Astrocyte of the cerebellum (primary cell): ENCODE data around the gene MYBBP1A.

Experiments
- DNase-seq: peaks from one replicate; pipeline ENCODE4 v3.0.0-alpha.2; 2011; ENCODE audit warnings: low read depth
- H3K4me3 ChIP-seq: 2 replicates; pipeline ENCODE4 v1.5.1; 2011; ENCODE audit warnings: mild to moderate bottlenecking, low read depth, low read length, moderate library complexity
- in situ Hi-C: cut with HindIII; loops from 2 replicates; pipeline ENCODE4 v1.10.0; 2017; ENCODE audit warnings: low sequenced_read_pairs
- TF ChIP-seq, protein P1 (sequence below): IDR thresholded peaks from 2 replicates; pipeline ENCODE4 v1.5.1; 2012; ENCODE audit warnings: low read length, low read depth, moderate library complexity, mild to moderate bottlenecking; ENCODE audit errors: missing control alignments

MYBBP1A gene

DNA sequence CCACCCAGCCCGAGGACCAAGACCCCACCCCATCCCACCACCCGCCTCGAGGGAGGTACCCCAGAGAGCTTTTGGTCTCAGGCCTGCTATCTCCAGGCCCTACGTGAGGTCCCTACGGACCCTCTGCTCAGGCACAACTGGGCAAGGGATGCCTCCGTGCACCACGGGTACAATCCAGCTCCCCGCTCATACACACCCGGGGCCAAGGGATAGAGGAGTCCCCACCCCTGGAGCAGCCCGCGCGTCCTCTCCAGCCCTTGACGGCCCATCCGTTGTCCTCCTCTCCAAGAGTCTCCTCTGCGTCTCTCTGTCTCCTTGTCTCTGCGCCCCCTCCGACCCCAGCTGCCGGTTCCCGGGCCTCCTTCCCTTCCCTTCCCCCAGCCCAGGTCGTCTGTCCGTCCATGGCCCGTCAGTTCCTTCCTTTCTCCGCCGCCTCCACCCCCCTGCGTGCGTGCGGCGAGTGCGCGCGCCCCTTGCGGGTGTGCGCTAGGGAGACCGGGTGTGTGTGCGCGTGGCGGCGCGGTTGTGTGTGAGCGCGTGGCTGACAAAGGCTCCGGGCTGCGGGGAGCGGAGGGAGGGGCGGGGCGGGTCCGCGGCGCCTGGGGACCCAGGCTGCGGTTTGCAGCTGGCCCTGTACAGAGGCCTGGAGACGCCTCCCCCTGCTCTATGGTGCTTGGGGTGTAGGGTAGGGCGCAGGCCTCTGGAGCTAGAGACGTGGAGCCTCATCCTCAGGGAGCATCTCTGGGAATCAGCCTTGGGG lies 55.6 kb downstream of the MYBBP1A start:
- DNase-seq, result no peak
- TF ChIP-seq, protein P1, sequence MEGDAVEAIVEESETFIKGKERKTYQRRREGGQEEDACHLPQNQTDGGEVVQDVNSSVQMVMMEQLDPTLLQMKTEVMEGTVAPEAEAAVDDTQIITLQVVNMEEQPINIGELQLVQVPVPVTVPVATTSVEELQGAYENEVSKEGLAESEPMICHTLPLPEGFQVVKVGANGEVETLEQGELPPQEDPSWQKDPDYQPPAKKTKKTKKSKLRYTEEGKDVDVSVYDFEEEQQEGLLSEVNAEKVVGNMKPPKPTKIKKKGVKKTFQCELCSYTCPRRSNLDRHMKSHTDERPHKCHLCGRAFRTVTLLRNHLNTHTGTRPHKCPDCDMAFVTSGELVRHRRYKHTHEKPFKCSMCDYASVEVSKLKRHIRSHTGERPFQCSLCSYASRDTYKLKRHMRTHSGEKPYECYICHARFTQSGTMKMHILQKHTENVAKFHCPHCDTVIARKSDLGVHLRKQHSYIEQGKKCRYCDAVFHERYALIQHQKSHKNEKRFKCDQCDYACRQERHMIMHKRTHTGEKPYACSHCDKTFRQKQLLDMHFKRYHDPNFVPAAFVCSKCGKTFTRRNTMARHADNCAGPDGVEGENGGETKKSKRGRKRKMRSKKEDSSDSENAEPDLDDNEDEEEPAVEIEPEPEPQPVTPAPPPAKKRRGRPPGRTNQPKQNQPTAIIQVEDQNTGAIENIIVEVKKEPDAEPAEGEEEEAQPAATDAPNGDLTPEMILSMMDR, result no peak
- H3K4me3 ChIP-seq, result no peak overlapping the region
- in situ Hi-C loops, result no loop called here

DNA sequence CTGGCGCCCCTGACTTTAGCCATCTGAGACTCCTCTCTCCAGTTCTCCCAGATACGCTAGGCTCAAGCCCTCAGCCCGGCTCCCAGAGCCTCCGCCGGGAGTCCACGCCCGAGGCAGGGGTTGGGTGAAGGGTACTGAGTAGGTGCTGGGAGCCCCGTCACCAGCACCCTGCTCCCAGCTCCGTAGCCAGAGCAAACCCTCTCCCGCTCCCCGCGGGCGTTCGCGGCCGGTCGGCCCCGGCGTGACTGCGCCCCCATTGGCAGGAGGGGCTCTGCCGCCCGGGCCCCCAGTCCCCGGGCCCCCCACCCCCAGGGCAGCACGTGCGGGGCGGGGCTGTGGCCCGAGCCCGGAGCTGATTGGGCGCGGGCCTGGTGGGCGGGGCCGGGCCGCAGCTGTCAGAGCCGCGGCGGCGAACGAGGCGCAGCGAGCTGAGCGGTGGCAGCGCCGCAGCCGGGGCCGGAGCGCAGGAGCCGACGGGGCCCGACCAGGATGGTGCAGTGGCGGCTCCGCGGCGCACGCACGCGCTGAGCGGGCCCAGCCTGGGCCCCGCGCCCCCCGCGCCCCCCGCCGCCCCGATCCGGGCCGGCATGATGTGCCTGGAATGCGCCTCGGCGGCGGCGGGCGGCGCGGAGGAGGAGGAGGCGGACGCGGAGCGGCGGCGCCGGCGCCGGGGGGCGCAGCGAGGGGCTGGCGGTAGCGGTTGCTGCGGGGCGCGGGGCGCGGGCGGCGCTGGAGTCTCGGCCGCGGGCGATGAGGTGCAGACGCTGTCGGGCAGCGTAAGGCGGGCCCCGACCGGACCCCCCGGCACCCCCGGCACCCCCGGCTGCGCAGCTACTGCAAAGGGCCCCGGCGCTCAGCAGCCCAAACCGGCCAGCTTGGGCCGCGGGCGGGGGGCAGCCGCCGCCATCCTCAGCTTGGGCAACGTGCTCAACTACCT lies 56.5 kb downstream of the MYBBP1A start, which contains the start of gene SPNS2:
TSS of gene SPNS2 (plus strand) at position 421 of the 937 bp plus-strand sequence. CDS start at position 588, 167 bp downstream.
- in situ Hi-C loops, result no loop called here
- TF ChIP-seq, protein P1, result no peak
- no peak within 1 kb of the TSS for H3K4me3 ChIP-seq
- no peak for DNase-seq

DNA sequence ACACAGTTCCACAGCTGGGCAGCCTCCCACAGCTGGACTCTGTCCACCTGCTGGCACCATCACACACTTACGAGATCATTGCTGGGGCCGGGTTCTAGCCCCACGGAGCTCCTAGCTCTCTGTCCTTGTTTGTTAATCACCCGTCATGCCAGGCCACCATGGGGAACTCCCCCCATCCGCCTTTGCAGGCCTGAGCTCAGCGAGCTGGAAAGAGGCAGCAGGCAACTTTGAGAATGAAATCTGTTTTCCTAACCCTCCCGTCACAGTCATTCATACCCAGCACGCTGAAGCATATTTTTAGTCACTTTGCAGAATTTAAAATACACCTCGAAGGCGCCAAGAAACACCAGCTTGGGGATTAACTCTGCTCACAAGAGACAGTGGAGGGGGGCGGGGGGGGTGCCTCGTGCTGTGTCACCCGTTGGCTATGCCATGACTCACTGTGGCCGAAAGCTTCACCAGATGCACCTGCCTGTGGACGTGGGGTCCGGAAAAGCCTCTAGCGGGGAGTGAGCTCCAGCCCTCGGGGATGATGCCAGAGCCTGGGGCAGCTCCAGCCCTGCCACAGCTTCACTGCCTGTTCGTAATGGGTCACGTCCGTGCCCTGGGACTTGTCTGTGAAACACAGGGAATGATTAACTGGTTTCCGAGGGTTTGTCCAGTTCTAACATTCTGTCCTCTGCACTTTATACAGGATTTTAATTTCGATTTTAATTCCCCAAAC lies 57.9 kb downstream of the MYBBP1A start:
- H3K4me3 ChIP-seq, result no peak overlapping the region
- TF ChIP-seq, protein P1, result no peak
- DNase-seq, result no peak
- in situ Hi-C loops, result no loop called here

DNA sequence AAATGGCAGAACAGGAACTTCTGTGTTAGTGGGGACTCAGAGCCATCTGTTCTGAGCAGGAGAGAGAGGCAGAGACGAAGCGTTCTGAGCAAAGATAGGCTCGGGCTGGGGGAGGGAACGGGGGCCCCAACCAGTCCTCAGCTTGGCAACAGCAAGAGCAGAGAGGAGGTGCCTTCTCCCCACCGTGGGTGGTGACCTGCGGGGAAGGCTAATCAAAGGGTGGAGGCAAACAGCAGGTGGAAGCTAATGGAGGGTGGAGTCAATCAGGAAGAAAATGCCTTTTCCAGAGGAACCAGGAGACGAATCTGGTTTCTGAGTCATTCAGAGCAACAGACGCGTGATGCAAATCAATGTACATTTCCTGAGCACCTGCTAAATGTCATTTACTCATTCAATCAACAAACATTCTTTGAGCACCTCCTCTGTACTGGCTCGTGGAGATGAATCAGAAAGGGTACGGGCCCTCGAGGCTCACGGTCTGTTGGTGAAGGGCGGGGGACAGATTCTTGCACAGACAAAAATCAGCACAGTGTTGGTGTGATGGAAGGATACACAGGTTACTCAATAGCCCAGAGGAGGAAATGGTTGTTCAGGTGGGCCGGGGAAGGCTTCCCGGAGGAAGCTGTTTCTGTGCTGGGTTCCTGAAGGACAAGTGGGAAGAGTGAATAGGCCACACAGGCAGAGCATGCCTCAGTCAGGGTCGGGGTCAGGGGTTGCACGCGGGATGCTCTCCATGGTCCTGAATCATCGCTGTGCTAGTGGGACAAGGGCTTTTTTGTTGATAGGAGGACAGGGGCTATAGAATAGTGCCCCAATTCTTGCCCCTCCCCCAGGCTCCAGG lies 62.2 kb downstream of the MYBBP1A start:
- no peak for DNase-seq
- in situ Hi-C loops, result loop anchor here (5.0 kb wide), 1 partner anchor 41 kb away; no protein-coding TSS in a partner anchor
- no peak overlapping the region for H3K4me3 ChIP-seq
- TF ChIP-seq, protein P1, result no peak

DNA sequence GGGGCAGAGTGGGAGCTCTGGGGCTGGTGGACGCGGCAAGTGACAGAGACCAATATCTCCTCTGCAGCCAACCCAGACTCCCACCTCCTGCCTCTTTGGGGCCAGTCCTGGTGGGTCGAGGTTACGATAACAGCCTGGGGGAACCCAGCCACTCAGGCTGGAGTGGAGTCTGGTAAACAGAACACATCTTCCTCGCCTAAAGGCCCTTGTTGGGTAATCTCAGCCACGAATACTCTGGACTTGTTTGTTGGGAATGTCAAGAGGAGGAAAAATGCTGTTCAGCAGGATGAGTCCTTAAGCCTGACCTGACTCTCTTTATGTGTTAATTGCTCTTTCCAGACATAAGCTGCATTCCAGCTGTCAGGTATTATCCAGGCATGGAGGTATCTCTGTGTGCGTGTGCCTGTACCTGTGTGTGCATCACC lies 64.5 kb downstream of the MYBBP1A start:
- DNase-seq, result no peak
- TF ChIP-seq, protein P1, result no peak
- in situ Hi-C loops, result loop anchor here (5.0 kb wide), 1 partner anchor 38 kb away; no protein-coding TSS in a partner anchor
- no peak overlapping the region for H3K4me3 ChIP-seq
